LNCAP (cell line): Measurements from ENCODE around the gene CHMP3.

Experiments used
- TF ChIP-seq, protein P1 (sequence below): fragments of 450-650 bp; IDR thresholded peaks from 2 replicates; pipeline ENCODE4 v1.5.1; 2017; ENCODE audit warnings: mild to moderate bottlenecking

Gene CHMP3

GRCh38 chr2:86541334-86541733 lies 21.9 kb downstream of the CHMP3 start:
- TF ChIP-seq, protein P1, sequence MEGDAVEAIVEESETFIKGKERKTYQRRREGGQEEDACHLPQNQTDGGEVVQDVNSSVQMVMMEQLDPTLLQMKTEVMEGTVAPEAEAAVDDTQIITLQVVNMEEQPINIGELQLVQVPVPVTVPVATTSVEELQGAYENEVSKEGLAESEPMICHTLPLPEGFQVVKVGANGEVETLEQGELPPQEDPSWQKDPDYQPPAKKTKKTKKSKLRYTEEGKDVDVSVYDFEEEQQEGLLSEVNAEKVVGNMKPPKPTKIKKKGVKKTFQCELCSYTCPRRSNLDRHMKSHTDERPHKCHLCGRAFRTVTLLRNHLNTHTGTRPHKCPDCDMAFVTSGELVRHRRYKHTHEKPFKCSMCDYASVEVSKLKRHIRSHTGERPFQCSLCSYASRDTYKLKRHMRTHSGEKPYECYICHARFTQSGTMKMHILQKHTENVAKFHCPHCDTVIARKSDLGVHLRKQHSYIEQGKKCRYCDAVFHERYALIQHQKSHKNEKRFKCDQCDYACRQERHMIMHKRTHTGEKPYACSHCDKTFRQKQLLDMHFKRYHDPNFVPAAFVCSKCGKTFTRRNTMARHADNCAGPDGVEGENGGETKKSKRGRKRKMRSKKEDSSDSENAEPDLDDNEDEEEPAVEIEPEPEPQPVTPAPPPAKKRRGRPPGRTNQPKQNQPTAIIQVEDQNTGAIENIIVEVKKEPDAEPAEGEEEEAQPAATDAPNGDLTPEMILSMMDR = no peak

DNA sequence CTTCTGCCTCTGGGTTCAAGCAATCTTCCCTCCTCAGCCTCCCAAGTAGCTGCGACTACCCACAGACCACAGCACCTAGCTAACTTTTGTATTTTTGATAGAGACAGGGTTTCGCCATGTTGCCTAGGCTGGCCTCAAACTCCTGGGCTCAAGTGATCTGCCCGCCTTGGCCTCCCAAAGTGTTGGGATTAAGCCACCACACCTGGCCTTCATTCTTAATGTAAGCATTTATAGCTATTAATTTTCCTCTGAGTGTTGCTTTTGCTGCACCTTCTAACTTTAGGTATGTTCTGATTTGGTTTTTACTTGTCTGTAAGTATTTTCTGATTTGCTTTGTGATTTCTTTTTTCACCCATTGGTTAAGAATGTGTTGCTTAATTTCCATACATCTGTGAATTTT lies 29.7 kb downstream of the CHMP3 start:
- TF ChIP-seq, protein P1 = no peak

DNA sequence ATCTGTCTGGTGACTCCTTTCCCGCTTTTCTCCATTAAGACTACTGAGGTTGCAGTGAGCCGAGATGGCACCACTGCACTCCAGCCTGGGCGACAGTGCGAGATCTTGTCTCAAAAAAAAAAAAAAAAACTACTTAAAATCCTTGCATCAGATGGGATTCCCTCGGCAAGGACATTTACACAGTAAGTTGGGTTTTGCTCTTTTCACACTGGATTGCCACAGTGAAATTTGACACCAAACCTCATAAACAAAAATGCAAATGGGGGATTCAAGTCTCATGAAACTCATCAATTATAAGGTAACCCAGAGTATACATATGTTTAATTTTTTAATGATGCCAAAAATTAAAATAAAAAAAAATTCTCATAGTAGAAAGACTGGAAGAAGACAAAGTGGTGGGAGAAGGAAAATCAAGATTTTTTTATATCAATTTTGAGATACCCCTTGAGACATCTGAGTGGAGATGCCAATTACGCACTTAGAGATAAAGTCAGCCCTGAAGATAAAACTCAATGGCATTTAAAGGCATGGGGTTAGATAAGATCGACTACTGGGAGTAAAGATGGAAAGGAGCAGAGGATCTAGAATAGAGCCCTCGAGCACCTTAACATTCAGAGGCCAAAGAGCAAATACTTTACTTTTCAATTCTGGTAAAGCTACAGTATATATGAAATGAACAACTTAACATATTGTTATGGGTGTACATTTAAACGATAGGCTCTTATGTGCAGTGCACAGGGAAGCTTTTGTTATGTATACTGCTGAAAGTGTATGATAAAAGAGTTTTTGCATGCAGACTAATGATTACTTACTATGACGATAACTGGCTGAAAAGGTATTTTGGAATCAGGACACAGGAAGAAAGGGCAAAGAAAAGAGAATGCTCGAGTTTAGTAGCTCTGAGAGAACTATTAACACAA lies 37.6 kb downstream of the CHMP3 start:
- TF ChIP-seq, protein P1 = no peak

DNA sequence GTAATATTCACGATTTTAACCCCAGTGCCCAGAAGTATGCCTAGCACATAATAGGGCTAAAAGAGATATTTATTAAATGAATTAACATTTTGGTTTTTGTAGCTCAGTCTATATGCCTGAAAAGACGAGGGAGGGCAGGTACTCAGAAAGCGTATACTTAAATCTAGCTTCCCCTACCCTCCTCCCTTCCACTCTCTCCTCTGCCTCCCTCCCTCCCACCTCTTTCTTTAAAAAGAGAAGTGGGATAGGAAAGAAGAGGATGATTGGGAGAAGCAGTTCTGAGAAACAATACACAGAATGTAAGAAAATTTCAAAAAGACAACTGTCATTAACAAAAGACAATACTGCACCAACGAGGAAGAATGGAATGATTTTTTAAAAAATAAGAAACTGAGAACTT lies 39.8 kb downstream of the CHMP3 start:
- TF ChIP-seq, protein P1 = no peak

- TF ChIP-seq, protein P1 = no peak
These were observed 40.5 kb downstream of the CHMP3 start for GRCh38 chr2:86522711-86523110.

DNA sequence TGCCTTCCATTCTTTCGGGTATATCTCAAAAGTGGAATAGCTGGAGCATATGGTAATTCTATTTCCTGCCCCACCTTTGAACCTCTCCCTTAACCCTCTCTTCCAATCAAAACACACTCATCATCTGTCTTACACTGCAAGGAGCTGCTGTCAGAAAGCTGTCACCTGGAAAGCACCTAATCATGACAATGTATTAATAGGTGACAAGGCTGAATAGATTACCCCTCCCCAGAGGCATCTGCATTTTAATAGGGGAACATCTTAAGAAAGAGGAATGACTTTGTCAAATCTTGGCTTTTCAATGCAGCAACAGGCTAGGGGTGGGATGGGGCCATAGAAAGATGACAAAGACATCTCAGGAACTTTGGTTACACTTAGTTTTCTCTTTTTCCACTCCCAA lies 41.3 kb downstream of the CHMP3 start:
- TF ChIP-seq, protein P1 = no peak

GRCh38 chr2:86520153-86520552 lies 43.1 kb downstream of the CHMP3 start:
- TF ChIP-seq, protein P1 = no peak

GRCh38 chr2:86519349-86519748 lies 43.9 kb downstream of the CHMP3 start:
- TF ChIP-seq, protein P1 = no peak
